ENCODE results near the gene HOXA3. TPM values are rescaled to one million over a fixed set of nuclear protein-coding genes. Genes with fewer than 3 reads are reported as not detected.

Gene HOXA3
- total RNA-seq, 1 experiment from 2014 or later: 50.5 TPM

DNA sequence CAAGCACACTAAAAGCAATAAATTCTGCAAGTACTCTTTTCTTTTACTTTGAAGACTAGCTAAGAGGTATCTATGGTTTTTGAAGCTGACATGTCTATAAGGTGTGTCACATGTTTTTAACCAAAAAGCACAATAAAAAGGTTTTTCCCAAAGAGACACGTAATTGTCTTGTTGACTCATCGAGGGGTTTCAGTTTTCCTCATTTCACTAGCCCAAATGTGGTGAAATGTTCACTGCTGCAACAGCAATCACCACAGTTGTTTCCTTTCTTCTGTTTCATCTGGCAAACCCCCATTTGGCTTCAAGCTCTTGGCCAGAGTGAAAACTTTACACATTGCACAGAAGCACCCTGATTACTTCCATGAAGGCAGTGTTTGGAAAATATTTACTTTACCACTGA, 18.0 kb downstream of the HOXA3 start:
- intact Hi-C loops (cut with micrococcal nuclease; ENCODE audit: unreplicated experiment): no loop called here
- POLR2A ChIA-PET (ENCODE audit: unreplicated experiment): interaction anchor here (0.6 to 0.7 kb wide), 2 partner anchors 265 to 288 kb away, joined by 4 to 5 read pairs; no protein-coding TSS in a partner anchor
- H4K20me1 ChIP-seq (ENCODE audit: insufficient read depth): no peaks in the 10 kb centered on the region
- H3K9me3 ChIP-seq (ENCODE audit: insufficient read depth, low read depth): no peaks in the 10 kb centered on the region
- H3K4me2 ChIP-seq: peak overlapping the region; percentile 86
- no TSS peak for BruUV-seq (replicated peaks)
- peaks cover 42% of the 10 kb centered on the region for H3K4me1 ChIP-seq (replicated peaks; ENCODE audit: insufficient read depth)
- peak overlapping the region; percentile 73 for H3K27ac ChIP-seq
- peak in 1 of 2 experiments; percentile 75 for DNase-seq
- no peaks in the 10 kb centered on the region for H3K79me2 ChIP-seq (ENCODE audit: low read depth)
- no peaks in the 10 kb centered on the region for H3K27me3 ChIP-seq (ENCODE audit: insufficient read depth, low read depth)
- H3K4me3 ChIP-seq: no peak overlapping the region; the same call in 1 of the 2 replicates
- no peak for TF ChIP-seq EZH2 (IDR thresholded peaks at IDR 0.05; ENCODE audit: low read depth)
- TF ChIP-seq, protein P1, sequence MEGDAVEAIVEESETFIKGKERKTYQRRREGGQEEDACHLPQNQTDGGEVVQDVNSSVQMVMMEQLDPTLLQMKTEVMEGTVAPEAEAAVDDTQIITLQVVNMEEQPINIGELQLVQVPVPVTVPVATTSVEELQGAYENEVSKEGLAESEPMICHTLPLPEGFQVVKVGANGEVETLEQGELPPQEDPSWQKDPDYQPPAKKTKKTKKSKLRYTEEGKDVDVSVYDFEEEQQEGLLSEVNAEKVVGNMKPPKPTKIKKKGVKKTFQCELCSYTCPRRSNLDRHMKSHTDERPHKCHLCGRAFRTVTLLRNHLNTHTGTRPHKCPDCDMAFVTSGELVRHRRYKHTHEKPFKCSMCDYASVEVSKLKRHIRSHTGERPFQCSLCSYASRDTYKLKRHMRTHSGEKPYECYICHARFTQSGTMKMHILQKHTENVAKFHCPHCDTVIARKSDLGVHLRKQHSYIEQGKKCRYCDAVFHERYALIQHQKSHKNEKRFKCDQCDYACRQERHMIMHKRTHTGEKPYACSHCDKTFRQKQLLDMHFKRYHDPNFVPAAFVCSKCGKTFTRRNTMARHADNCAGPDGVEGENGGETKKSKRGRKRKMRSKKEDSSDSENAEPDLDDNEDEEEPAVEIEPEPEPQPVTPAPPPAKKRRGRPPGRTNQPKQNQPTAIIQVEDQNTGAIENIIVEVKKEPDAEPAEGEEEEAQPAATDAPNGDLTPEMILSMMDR (conservative IDR thresholded peaks at IDR 0.05): no peak
- CTCF ChIA-PET: interaction anchor here (0.7 to 1.6 kb wide), 2 partner anchors 14 to 274 kb away, joined by 3 to 5 read pairs; no protein-coding TSS in a partner anchor
- peaks cover 28% of the 10 kb centered on the region for H3F3A ChIP-seq (ENCODE audit: insufficient read depth, low read depth)
- no peaks in the 10 kb centered on the region for H3K9me2 ChIP-seq (ENCODE audit: insufficient read depth)
- no peak overlapping the region; the same call in 1 of the 2 replicates for H2AFZ ChIP-seq
- H3K36me3 ChIP-seq (ENCODE audit: low read depth): no peaks in the 10 kb centered on the region

DNA sequence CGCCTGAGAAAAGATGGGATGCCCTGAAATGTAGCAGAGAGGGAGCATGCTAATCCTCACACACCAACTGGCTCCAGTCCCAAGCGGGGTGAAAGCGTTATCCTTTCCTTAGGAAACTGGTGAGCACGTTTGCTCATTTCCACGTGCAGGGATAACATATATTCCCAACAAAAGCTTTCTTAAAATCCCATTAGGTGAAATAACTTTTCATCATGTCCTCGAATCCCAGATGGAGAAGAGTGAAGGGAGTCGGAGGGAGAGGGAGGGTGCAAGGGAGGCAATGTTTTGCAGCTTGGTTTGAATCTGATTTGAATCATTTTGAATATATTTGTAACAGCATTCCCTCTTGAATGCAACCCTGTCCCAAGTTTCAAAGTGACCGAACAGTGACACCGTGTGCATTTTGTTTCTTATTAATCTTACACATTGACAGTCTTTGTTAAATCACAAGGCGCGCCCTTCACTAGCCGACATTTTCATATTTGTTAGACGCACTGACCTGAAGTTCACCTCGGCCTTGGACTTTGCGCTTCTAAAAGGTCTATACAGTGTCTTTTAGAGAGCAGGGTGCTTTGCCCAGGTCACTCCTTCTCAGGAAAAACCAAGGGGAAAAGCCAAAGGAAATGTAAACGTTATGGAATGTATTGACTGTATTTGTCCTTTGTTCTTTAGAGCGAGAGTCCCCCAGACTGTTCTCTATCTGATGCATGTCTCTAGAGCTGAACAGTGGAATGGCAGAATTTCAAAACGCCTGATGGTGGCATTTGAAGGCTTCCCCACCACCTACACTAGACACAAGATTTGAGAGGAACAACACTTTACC, 18.8 kb downstream of the HOXA3 start:
- ChIA-PET CTCF (interaction anchor here (1.6 kb wide), 1 partner anchor 274 kb away, joined by 5 read pairs; no protein-coding TSS in a partner anchor), POLR2A (ENCODE audit: unreplicated experiment) (interaction anchor here (0.6 to 0.7 kb wide), 3 partner anchors 18 to 287 kb away, joined by 3 to 5 read pairs (median 4); no protein-coding TSS in a partner anchor)
- no peaks in the 10 kb centered on the region for H3K9me2 ChIP-seq (ENCODE audit: insufficient read depth)
- no peaks in the 10 kb centered on the region for H3K36me3 ChIP-seq (ENCODE audit: low read depth)
- no peak for DNase-seq
- intact Hi-C loops (cut with micrococcal nuclease; ENCODE audit: unreplicated experiment): no loop called here
- H3K4me2 ChIP-seq: peak overlapping the region; percentile 86; the same call in 1 of the 2 replicates
- no peak for TF ChIP-seq EZH2 (IDR thresholded peaks at IDR 0.05; ENCODE audit: low read depth)
- TF ChIP-seq, protein P1 (conservative IDR thresholded peaks at IDR 0.05): no peak
- H4K20me1 ChIP-seq (ENCODE audit: insufficient read depth): no peaks in the 10 kb centered on the region
- no peak overlapping the region for H3K4me3 ChIP-seq
- H3F3A ChIP-seq (ENCODE audit: insufficient read depth, low read depth): peaks cover 28% of the 10 kb centered on the region
- H3K9me3 ChIP-seq (ENCODE audit: insufficient read depth, low read depth): no peaks in the 10 kb centered on the region
- H3K27ac ChIP-seq: peak overlapping the region; percentile 73
- peaks cover 42% of the 10 kb centered on the region for H3K4me1 ChIP-seq (replicated peaks; ENCODE audit: insufficient read depth)
- no TSS peak for BruUV-seq (replicated peaks)
- H3K27me3 ChIP-seq (ENCODE audit: insufficient read depth, low read depth): no peaks in the 10 kb centered on the region
- H3K79me2 ChIP-seq (ENCODE audit: low read depth): no peaks in the 10 kb centered on the region
- H2AFZ ChIP-seq: no peak overlapping the region; the same call in 1 of the 2 replicates

DNA sequence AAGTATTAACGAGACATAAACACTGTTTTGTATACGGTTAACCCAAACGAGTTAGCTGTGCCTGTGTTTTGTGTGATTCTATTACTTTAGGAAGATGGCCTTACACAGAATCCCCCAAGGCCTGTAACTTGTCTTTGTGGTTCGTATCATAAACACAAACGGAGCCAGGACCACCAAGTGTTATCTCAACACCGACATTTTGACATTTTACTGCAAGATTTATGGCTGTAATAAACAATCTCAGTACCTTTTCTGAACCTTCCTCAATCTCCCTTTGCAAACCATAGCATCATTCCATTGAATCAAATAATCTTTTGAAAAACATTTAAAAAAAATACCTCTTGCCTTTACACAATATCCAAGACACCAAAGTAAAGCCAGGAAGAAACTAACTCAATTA, 19.4 kb downstream of the HOXA3 start:
- POLR2A ChIA-PET (ENCODE audit: unreplicated experiment): interaction anchor here (0.6 kb wide), 1 partner anchor 17 kb away, joined by 3 read pairs; no protein-coding TSS in a partner anchor
- H3K9me3 ChIP-seq (ENCODE audit: insufficient read depth, low read depth): no peaks in the 10 kb centered on the region
- no peaks in the 10 kb centered on the region for H3K79me2 ChIP-seq (ENCODE audit: low read depth)
- peaks cover 28% of the 10 kb centered on the region for H3F3A ChIP-seq (ENCODE audit: insufficient read depth, low read depth)
- no TSS peak for BruUV-seq (replicated peaks)
- no peaks in the 10 kb centered on the region for H4K20me1 ChIP-seq (ENCODE audit: insufficient read depth)
- no peak for TF ChIP-seq EZH2 (IDR thresholded peaks at IDR 0.05; ENCODE audit: low read depth)
- TF ChIP-seq, protein P1 (conservative IDR thresholded peaks at IDR 0.05): no peak
- no peak overlapping the region for H2AFZ ChIP-seq
- H3K4me2 ChIP-seq: no peak overlapping the region
- DNase-seq: no peak
- CTCF ChIA-PET: no interaction called here
- H3K4me1 ChIP-seq (replicated peaks; ENCODE audit: insufficient read depth): peaks cover 44% of the 10 kb centered on the region
- no peaks in the 10 kb centered on the region for H3K27me3 ChIP-seq (ENCODE audit: insufficient read depth, low read depth)
- H3K27ac ChIP-seq: no peak overlapping the region
- no peaks in the 10 kb centered on the region for H3K9me2 ChIP-seq (ENCODE audit: insufficient read depth)
- H3K36me3 ChIP-seq (ENCODE audit: low read depth): no peaks in the 10 kb centered on the region
- intact Hi-C loops (cut with micrococcal nuclease; ENCODE audit: unreplicated experiment): no loop called here
- no peak overlapping the region for H3K4me3 ChIP-seq
